ENCODE results near the gene GJA3. TPM values are rescaled to one million over a fixed set of nuclear protein-coding genes. Genes with fewer than 3 reads are reported as not detected.

The GJA3 gene
- 0.92 TPM for total RNA-seq

GRCh38 chr13:20160306-20161274, at the start of gene GJA3:
TSS of gene GJA3 (minus strand) at chr13:20161052. CDS start at chr13:20143288, 17,764 bp downstream.
- DNase-seq: peak; percentile 44

GRCh38 chr13:20209948-20210347, 49.1 kb upstream of the GJA3 start:
- no peak for DNase-seq

- DNase-seq: no peak
These were observed 45.9 kb upstream of the GJA3 start for GRCh38 chr13:20206698-20207235.

GRCh38 chr13:20206065-20206697, 45.3 kb upstream of the GJA3 start:
- no peak for DNase-seq

GRCh38 chr13:20198781-20199180, 37.9 kb upstream of the GJA3 start:
- DNase-seq: no peak

GRCh38 chr13:20197361-20197834, 36.5 kb upstream of the GJA3 start:
- DNase-seq: peak; percentile 74

- DNase-seq: no peak
These were observed 34.9 kb upstream of the GJA3 start for GRCh38 chr13:20195801-20196200.

GRCh38 chr13:20193907-20194631, 33.2 kb upstream of the GJA3 start:
- DNase-seq: no peak

- no peak for DNase-seq
These were observed 32.5 kb upstream of the GJA3 start for GRCh38 chr13:20193162-20193906.

GRCh38 chr13:20192836-20193161, 31.9 kb upstream of the GJA3 start, which contains the start of gene GJB2:
TSS of gene GJB2 (minus strand) at chr13:20192938. CDS start at chr13:20189581, 3,357 bp downstream.
- no peak for DNase-seq

- DNase-seq: no peak
These were observed 31.4 kb upstream of the GJA3 start for GRCh38 chr13:20192158-20192835.

- no peak for DNase-seq
These were observed 30.7 kb upstream of the GJA3 start for GRCh38 chr13:20191311-20192157.

GRCh38 chr13:20190481-20191310, 29.8 kb upstream of the GJA3 start:
- DNase-seq: no peak

GRCh38 chr13:20190076-20190475, 29.2 kb upstream of the GJA3 start:
- no peak for DNase-seq

- no peak for DNase-seq
These were observed 28.1 kb upstream of the GJA3 start for GRCh38 chr13:20188667-20189553.

GRCh38 chr13:20186771-20187170, 25.9 kb upstream of the GJA3 start:
- DNase-seq: no peak

- DNase-seq: no peak
These were observed 24.7 kb upstream of the GJA3 start for GRCh38 chr13:20185366-20186056.

All from tongue (tissue), 2 donors.